HG03442 (cell line): Measurements from ENCODE around the gene TNS4.
"Not testable (repeated sequence)": the region's sequence is repeated elsewhere in the genome, so short reads cannot be mapped to it uniquely, and the experiment has no call there.

Source experiments
- ATAC-seq: cut with Tn5 transposase; IDR thresholded peaks from one replicate; pipeline ENCODE4 v1.9.1; 2021; ENCODE audit warnings: mild to moderate bottlenecking, moderate library complexity; ENCODE audit not compliant: unreplicated experiment

TNS4 gene

DNA sequence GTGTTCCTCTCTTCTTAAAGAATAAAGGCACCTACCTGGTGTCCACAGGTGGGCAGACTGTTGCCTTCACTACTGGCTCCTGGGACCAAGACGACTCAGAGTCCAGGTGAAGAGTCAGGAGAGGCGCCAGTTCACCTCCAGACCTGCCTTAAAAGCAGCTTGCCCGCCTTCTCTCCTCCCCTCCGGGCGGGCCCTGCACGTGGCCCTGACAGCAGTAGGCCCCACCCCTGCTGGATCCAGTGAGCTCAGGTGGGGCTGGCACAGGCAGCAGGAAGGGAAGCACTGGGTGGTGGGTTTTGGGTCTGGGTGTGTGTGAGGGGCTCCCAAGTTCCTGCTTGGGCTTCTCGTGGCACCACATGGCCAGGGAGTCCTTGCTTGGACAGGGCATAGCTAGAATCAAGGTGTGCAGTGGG is at the start of gene TNS4:
Gene TNS4, minus strand, starts transcription at position 125 of the 413 bp plus-strand sequence. CDS start 5,198 bp downstream, outside the sequence.
- no peak for ATAC-seq

DNA sequence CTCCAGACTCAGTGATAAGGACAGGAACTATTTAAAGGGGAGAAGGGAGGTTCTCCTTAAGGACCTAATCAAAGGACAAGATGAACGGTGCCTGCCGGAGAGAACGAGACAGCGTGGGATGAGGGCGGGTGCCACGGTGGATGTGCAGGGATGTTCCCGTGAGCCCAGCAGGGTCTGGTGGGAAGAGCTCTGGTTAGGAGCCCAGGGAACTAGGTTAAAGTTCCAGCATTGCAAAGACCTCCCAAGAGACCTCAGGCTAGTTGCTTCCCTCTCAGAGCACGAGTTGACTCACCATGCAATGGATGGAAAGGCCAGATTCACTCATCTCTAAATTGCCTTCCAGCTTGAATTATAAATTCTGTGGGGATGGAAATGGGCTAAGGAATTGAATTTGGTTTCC is 49.2 kb upstream of the TNS4 start:
- no peak for ATAC-seq

DNA sequence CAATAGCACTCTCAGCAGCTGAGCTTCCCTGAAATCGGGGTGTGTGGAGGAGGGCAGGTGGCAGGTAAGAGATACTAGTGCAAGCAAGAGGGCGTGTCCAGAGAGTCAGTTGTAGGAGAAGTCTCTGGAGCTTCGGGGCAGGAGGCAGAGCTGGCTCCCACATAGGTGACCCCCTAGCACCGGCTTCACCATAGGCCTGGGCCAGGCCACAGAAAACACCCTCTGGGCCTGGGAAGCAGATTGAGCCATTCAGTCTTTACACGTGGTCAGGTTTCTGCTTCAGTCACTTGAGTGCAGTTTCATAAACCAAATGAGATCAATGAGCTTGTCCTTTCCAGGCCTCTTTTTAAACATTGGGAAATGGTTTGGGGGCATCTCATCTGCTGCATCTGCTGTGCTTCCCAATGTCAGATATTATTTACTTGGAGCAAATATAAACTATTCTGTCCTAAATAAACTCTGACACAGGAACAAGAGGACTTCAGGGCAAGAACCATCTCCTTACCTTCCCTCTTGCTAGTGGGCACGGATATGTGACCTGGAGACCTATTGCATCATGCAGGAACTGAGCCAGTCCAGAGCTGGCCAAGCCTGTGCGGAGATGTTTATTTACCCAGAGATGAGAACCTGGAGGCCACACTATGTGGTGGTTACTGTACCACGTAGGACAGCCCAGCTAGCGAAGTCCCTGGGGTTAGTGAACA is 47.7 kb upstream of the TNS4 start:
- ATAC-seq = no peak

DNA sequence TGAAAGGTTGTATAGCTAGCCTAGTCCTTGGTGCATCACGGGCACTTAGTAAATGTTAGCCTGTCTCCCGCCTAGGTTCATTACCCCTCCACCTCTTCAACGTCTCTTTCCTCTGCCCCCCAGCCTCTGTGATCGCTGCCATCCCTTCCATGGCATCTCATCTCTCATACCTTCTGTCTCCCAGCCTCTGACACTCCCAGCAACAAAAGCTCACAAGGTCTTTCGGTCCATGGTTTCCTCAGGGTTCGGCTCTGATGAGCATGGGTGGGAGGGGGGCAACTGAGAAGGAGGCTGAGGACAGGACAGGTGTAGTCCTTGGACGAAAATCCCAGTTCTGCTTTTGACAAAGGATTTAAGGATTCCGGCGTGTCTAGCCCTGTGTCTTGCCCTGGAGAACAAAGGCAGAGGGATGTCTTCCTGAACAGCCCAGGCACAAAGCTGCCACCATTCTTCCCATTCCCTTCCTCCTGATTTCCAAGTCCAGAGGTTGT is 47.1 kb upstream of the TNS4 start:
- ATAC-seq = no peak

GRCh38 chr17:40547785-40548478 is 46.5 kb upstream of the TNS4 start:
- no peak for ATAC-seq

- ATAC-seq = no peak
These were observed 45.8 kb upstream of the TNS4 start for GRCh38 chr17:40547079-40547784.

DNA sequence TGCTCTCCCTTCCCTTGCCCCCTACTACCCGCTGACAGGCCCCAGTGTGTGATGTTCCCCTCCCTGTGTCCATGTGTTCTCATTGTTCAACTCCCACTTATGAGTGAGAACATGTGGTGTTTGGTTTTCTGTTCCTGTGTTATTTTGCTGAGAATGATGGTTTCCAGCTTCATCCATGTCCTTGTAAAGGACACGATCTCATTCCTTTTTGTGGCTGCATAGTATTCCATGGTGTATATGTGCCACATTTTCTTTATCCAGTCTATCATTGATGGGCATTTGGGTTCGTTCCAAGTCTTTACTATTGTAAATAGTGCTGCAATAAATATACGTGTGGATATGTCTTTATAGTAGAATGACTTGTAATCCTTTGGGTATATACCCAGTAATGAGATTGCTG is 45.1 kb upstream of the TNS4 start:
- not testable (repeated sequence) for ATAC-seq

GRCh38 chr17:40545660-40546059 is 44.2 kb upstream of the TNS4 start:
- no peak for ATAC-seq

DNA sequence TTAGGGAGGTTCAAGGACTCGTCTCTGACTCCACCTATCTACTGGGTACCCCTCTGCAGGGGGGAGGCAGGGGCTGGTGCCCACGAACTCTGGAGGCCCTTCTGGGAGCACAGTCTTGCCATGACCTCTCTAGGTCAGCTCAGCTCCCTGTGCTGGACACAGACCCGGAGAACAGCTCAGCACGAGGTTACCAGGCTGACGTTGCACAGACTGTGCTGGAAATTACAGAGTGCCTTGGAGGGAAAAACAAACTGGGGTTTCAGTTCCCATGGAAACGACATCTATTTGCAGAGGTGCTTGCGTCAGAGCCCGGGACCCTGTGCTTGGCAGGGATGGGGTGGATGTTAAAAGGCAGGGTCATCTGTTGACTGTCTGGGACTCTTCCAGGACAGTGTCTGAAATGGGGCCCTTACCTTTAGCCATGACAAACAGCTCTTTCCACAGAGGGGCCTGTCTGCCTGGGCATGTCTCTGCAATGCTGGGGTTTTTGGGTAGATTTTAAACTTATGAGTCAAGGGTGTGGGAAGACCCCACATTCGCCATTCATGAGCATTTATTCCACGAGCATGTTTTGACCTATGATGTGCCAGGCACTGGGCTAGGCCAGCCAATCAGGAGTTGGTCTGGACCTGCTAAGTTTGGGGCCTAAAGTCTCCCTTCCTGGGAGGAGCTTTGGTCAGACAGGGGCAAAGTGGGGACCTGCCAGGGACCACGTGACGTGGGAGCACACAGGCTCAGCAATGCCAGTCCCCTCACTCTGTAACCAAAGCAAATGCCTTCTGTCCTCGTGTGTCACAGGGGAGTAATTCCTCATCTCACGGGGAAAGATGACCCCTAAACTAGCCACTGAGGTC is 41.4 kb upstream of the TNS4 start:
- ATAC-seq = peak; percentile 52

GRCh38 chr17:40541873-40542557 is 40.6 kb upstream of the TNS4 start:
- ATAC-seq = no peak

DNA sequence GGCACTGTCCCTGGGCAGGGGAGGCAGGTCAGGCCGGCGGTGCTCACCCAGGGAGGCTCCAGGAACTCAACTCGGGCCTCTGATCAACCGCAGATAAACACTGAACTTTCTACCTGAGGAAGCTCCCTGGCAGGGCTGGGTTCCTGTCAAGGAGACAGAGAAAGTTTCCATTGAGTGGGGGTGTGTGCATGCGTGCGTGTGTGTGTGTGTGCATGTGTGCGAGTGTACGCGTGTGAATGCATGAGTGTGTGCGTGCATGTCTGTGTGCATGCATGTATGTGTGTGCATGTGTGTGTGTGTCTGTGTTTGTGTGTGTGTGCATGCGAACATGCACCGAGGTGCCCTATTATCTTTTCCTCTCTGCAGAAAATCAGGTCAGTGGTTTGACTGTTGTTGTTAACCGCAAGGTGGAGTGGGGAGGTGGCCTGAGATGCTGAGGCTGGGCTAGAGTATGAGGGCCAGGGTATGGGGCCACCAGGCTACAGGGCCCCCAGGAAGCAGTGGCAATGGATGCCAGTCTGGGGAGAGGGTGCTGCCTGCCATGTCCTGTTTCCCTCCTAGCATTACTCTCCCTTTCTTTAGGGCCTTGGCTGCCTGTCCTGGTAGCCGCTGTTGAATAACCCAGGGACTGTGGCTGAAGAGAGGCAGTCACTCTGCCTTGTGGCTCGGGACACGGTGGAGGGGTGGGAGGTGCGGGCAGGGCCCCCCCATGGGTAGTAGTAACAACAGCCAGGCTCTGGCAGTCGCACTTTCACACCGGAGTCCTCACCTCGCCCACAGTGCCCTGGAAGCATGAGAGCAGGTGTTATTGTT is 39.8 kb upstream of the TNS4 start:
- ATAC-seq = no peak

GRCh38 chr17:40540448-40540847 is 39.0 kb upstream of the TNS4 start:
- ATAC-seq = no peak

DNA sequence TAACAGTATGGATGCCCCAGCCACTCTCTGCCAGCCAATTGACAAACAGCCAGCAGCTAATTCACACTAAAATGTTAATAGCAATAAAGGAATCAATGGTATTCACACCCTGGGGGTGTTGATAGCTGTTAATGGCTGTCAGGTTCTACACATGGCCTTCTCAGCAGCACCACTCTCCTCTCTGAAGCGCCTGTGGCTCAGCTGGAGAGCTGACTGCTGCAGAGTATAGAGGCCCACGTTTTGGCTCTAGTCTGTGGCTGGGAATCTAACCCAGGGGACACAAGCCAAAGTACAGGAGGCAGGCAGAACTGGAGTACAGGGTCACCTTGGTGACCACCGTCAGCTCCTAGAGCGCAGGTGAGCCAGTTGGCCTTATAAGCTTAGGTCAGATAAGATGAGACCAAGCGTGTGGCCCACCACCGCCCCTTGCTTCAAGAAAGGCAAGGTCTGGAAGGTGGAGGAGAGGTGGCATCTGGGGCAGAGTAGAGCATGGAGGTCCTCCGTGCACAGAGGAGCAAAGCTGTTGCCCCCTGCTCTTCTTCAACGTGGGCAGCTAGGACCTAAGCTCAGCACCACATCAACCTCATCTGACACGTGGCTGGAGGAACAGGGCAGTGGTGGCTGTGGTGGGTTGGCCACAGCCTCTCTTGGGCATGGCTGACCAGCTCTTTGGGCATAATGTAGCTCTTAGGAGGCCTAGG is 38.4 kb upstream of the TNS4 start:
- no peak for ATAC-seq

- no peak for ATAC-seq
These were observed 37.7 kb upstream of the TNS4 start for GRCh38 chr17:40538936-40539705.

- no peak for ATAC-seq
These were observed 36.9 kb upstream of the TNS4 start for GRCh38 chr17:40538019-40538935.

DNA sequence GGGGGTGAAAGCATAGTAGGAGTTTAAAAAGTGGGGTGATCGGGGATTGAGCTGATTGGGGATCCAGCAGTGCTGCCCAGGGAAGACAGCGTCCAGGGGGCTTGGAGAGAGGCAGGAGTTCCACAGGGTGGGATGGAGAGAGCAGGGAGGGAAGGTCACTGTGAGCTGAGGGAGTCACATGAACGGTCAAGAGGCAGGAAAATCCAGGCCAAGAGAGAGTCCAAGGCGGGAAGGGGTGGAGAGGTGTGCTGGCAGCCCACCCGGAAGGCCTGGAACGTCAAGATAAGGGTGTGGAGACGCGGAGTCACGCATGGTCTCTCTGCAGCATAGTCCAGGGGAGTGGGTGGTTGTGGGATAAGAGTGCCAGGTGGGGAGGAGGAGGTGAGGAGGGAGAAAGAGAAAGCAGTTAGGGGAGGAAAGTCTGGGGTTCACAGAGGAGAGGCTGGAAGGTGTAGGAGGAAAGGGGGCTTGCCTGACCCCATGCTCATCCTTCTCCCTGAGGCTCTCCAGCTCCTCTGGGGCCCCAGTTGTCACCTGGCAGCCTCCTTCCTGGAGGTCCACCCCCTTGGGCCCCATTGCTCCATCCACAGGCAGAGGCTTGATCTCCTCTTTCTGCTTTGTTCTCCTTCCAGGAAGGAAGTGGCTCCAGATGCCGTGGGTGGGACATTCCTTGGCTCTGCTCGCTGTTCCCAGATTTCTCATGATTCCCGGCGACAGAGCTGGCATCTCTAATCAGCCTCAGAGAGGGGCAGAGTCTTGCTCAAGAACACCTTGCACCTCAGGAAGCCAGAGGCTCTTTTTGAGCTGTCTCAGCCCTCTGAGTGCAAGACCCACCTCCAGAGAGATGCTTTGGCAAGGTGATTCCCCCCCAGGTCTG is 35.1 kb upstream of the TNS4 start:
- no peak for ATAC-seq
